Measurements from ENCODE around the gene TICAM1. TPM values are rescaled to one million over a fixed set of nuclear protein-coding genes. Genes with fewer than 3 reads are reported as not detected.

The TICAM1 gene
- total and polyA plus RNA-seq, 2 of the 13 experiments (the other 11 are each of a cell fraction or from before 2014, with no cell fraction given): 0.33 to 0.95 TPM

- no peak for TF ChIP-seq ZNF142 (CRISPR knock-in tag; IDR thresholded peaks at IDR 0.05)
- no peak for TF ChIP-seq GPN1 (CRISPR knock-in tag; IDR thresholded peaks at IDR 0.05; ENCODE audit: borderline replicate concordance)
- TF ChIP-seq THAP11 (CRISPR knock-in tag; IDR thresholded peaks at IDR 0.05): 0 out of 2 replicates have a peak, but pooled peaks have one; percentile 21
- no peak for TF ChIP-seq ZFP36L2 (CRISPR knock-in tag; IDR thresholded peaks at IDR 0.05)
- TF ChIP-seq ZNF235 (CRISPR knock-in tag; IDR thresholded peaks at IDR 0.05; ENCODE audit: borderline replicate concordance): no peak
- TF ChIP-seq AGO2 (optimal IDR thresholded peaks at IDR 0.05; ENCODE audit: low read depth, low read length): no peak
- TF ChIP-seq MBNL3 (CRISPR knock-in tag; conservative IDR thresholded peaks at IDR 0.05): no peak
- TF ChIP-seq, protein P1, sequence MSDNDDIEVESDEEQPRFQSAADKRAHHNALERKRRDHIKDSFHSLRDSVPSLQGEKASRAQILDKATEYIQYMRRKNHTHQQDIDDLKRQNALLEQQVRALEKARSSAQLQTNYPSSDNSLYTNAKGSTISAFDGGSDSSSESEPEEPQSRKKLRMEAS (IDR thresholded peaks at IDR 0.05): peak; percentile 36; the same call in 1 of the 2 replicates
- TF ChIP-seq SMC3 (IDR thresholded peaks at IDR 0.05; ENCODE audit: low read length): no peak
- no peak for TF ChIP-seq MEIS1 (CRISPR knock-in tag; IDR thresholded peaks at IDR 0.05; ENCODE audit: borderline replicate concordance)
- TF ChIP-seq ETV5 (CRISPR knock-in tag; IDR thresholded peaks at IDR 0.05; ENCODE audit: borderline replicate concordance): no peak
- no peak for TF ChIP-seq RNF2 (conservative IDR thresholded peaks at IDR 0.05; ENCODE audit: low read depth)
- peak; percentile 22; the same call in 1 of the 2 replicates for TF ChIP-seq SAP130 (CRISPR knock-in tag; IDR thresholded peaks at IDR 0.05; ENCODE audit: low read depth)
- TF ChIP-seq ZSCAN9 (CRISPR knock-in tag; IDR thresholded peaks at IDR 0.05; ENCODE audit: borderline replicate concordance): no peak
- TF ChIP-seq ATM (IDR thresholded peaks at IDR 0.05; ENCODE audit: borderline replicate concordance): no peak
- TF ChIP-seq, protein P2, sequence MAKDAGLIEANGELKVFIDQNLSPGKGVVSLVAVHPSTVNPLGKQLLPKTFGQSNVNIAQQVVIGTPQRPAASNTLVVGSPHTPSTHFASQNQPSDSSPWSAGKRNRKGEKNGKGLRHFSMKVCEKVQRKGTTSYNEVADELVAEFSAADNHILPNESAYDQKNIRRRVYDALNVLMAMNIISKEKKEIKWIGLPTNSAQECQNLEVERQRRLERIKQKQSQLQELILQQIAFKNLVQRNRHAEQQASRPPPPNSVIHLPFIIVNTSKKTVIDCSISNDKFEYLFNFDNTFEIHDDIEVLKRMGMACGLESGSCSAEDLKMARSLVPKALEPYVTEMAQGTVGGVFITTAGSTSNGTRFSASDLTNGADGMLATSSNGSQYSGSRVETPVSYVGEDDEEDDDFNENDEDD (CRISPR knock-in tag; IDR thresholded peaks at IDR 0.05; ENCODE audit: borderline replicate concordance): 0 out of 2 replicates have a peak, but pooled peaks have one; percentile 27
- TF ChIP-seq SP1 (IDR thresholded peaks at IDR 0.05): no peak
- TF ChIP-seq SP1 (CRISPR knock-in tag; IDR thresholded peaks at IDR 0.05): no peak
- no peak for TF ChIP-seq CCDC6 (CRISPR knock-in tag; IDR thresholded peaks at IDR 0.05)
- TF ChIP-seq ZNF10 (CRISPR knock-in tag; IDR thresholded peaks at IDR 0.05; ENCODE audit: borderline replicate concordance, low read depth): no peak
Measured at GRCh38 chr19:4844348-4845179, 13.1 kb upstream of the TICAM1 start (continued).

Data from HepG2 (cell line).